Ovary (tissue), 9 donors: ENCODE results near the gene EXOC2. TPM values are rescaled to one million over a fixed set of nuclear protein-coding genes. Genes with fewer than 3 reads are reported as not detected.

ENCODE experiments used
- DNase-seq, 5 donors: peaks; one replicate each; pipeline ENCODE4 v3.0.0-alpha.2; 2019 to 2020
- H3K27ac ChIP-seq, 2 donors: fragments of 200-600 bp; one replicate each; pipeline versions ENCODE4 v1.5.1 to v1.8.0; 2019 to 2022
- H3K27me3 ChIP-seq: fragments of 200-600 bp; one replicate; pipeline ENCODE4 v1.8.0; 2022
- H3K36me3 ChIP-seq: fragments of 200-600 bp; sonication (generic); one replicate; pipeline ENCODE4 v1.5.1; 2019
- H3K4me1 ChIP-seq: one replicate; pipeline ENCODE4 v1.8.1; 2013; ENCODE audit warnings: mild to moderate bottlenecking, moderate library complexity; ENCODE audit not compliant: insufficient read depth
- H3K4me3 ChIP-seq: fragments of 200-600 bp; sonication (generic); one replicate; pipeline ENCODE4 v1.5.1; 2017
- H3K9me3 ChIP-seq, 2 donors: fragments of 200-600 bp in 1 of 2; sonication (generic) in 1 of 2; one replicate each; pipeline versions ENCODE4 v1.5.1 to v1.8.1; 2013 to 2019; ENCODE audit warnings: mild to moderate bottlenecking in 1 of 2, moderate library complexity in 1 of 2
- CTCF ChIP-seq, 3 donors: fragments of 450-650 bp in 2 of 3; fragments of 200-600 bp in 1 of 3; IDR thresholded peaks; one replicate each; pipeline versions ENCODE4 v1.5.1 to v1.8.0; 2016 to 2022; ENCODE audit warnings: antibody characterized with exemption in 3 of 3, mild to moderate bottlenecking in 1 of 3
- EP300 ChIP-seq: sonication (generic); formaldehyde crosslinking; IDR thresholded peaks from one replicate; pipeline ENCODE4 v1.6.1; 2017; ENCODE audit warnings: antibody characterized with exemption
- POLR2A ChIP-seq: fragments of 450-650 bp; IDR thresholded peaks from one replicate; pipeline ENCODE4 v1.6.1; 2017; ENCODE audit warnings: antibody characterized with exemption, mild to moderate bottlenecking, moderate library complexity
- WGBS, 3 donors: extraction: QIAGEN DNeasy Blood & Tissue Kit in 1 of 3; methylation state at CpG; one replicate each; pipeline versions ENCODE4 v1.1.5 to v1.1.7; 2013 to 2017; 5-methylcytosine and 5-hydroxymethylcytosine counted together
- intact Hi-C, 4 donors: fragments of 100-400 bp; cut with DNase I; formaldehyde crosslinking; loops; one replicate each; pipeline versions ENCODE4 v1.11.0 to v1.15.1; 2022 to 2023
- polyA plus RNA-seq, 2 donors: library from polyadenylated mRNA; stranded (reverse); fragments of 200-250 nt in 1 of 2; fragments of 350-450 nt in 1 of 2; fragmentation: Illumina TruSeq in 1 of 2; extraction: RNeasy Lipid Tissue Mini Kit (QIAGEN cat#74804) in 1 of 2; gene quantifications; one replicate each; pipeline ENCODE4 v1.2.3, GENCODE V29; 2013 to 2014
- total RNA-seq, 7 donors: library from RNA; depleted of rRNA in 2 of 7; stranded (reverse); fragments of >200 nt in 2 of 7; fragmentation: NEBNext Ultra II Directional in 3 of 7; extraction: Animal tissue kit (Norgen Biotek cat#: 25700) in 3 of 7; gene quantifications; one replicate each; pipeline versions ENCODE4 v1.1.0 to v1.2.4, GENCODE V29; 2016 to 2023
- donor health status: DM: no; HTN: no; CAD: no; lungs with moderate emphysema.
- donor health status: DM: no; HTN: no; CAD: no.
- donor health status: Bipolar disorder and iron deficiency.
- donor health status: DM: yes; HTN: yes; CAD: no.
- donor health status: DM: no; HTN: no; CAD: no.
- donor health status: DM: yes; HTN: yes; CAD: no.

Gene EXOC2
- total and polyA plus RNA-seq, 9 donors = 7.5 to 17.3 (median 14.2) TPM

- H3K36me3 ChIP-seq = no peaks in the 10 kb centered on the region
- no peak for TF ChIP-seq POLR2A
- TF ChIP-seq CTCF (IDR thresholded peaks at IDR 0.05) = no peak
- no peak for TF ChIP-seq EP300
- no peak overlapping the region for H3K27ac ChIP-seq
- no peaks in the 10 kb centered on the region for H3K4me1 ChIP-seq
- DNase-seq = no peak
- WGBS, 3 donors = 52 to 66% (median 61%) methylated on average over 9 of the region's 9 CpGs
- intact Hi-C loops = no loop called here
- H3K27me3 ChIP-seq = no peaks in the 10 kb centered on the region
- no peak overlapping the region for H3K4me3 ChIP-seq
- H3K9me3 ChIP-seq = no peaks in the 10 kb centered on the region
Measured at GRCh38 chr6:439641-440167, 253.2 kb downstream of the EXOC2 start.

DNA sequence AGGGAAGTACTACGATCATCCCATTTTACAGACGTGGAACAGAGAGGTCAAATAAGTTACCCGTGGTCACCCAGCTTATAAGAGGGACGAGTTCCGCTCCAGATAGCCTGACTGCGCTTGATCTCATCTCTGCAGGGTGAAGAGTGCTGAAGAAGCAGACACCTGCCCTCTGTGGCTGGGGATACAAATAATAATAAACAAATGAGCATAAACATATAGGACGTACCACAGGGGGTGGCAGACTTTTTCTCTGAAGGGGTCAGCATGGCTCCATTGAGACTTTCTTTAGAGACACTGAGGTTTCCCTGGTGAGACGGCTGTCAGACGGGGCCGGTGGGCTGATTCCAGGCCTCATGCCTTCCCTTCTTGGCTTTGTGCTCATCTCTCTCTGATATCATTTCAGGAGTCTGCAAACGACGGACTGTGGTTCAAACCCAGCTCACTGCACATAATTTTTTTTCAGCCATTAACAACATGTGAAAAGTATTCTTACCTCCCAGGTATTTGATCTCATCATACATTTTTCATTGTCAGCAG lies 254.2 kb downstream of the EXOC2 start:
- intact Hi-C loops = no loop called here
- H3K27me3 ChIP-seq = no peaks in the 10 kb centered on the region
- no peaks in the 10 kb centered on the region for H3K36me3 ChIP-seq
- TF ChIP-seq EP300 (no peak), POLR2A (no peak), CTCF (IDR thresholded peaks at IDR 0.05) (no peak)
- H3K9me3 ChIP-seq = no peaks in the 10 kb centered on the region
- no peak overlapping the region for H3K4me3 ChIP-seq
- WGBS, 3 donors = 69 to 71% (median 70%) methylated on average over 12 of the region's 12 CpGs
- no peak overlapping the region for H3K27ac ChIP-seq
- no peaks in the 10 kb centered on the region for H3K4me1 ChIP-seq
- DNase-seq = no peak

DNA sequence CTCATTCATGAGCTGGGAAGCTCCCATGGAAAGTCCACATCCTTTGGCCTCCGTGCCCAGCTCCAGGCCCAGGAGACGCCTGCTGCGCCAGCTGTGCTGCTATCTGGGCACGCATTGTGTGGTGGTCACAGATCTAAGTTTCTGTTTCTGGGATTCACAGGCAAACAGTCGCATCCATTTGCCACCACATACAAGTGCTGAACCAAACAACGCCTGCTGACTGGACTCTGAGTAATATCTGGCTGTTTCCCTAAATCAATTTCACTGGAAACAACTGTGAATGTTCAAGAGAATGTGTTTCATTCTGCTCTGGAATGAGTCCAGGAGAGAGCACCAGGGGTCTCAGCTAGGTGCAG lies 255.9 kb downstream of the EXOC2 start:
- 88 to 93% (median 92%) methylated on average over 6 of the region's 6 CpGs for WGBS, 3 donors
- no peaks in the 10 kb centered on the region for H3K27me3 ChIP-seq
- TF ChIP-seq EP300 (no peak), CTCF (IDR thresholded peaks at IDR 0.05) (no peak), POLR2A (no peak)

GRCh38 chr6:436308-437036 lies 256.5 kb downstream of the EXOC2 start:
- H3K36me3 ChIP-seq = no peaks in the 10 kb centered on the region
- H3K27me3 ChIP-seq = no peaks in the 10 kb centered on the region
- 68 to 85% (median 78%) methylated on average over 25 of the region's 25 CpGs for WGBS, 3 donors
- intact Hi-C loops = no loop called here
- TF ChIP-seq POLR2A = no peak
- no peak for TF ChIP-seq EP300
- no peak for TF ChIP-seq CTCF (IDR thresholded peaks at IDR 0.05)
- no peak overlapping the region for H3K27ac ChIP-seq
- no peak overlapping the region for H3K4me3 ChIP-seq
- DNase-seq = no peak
- no peaks in the 10 kb centered on the region for H3K4me1 ChIP-seq
- no peaks in the 10 kb centered on the region for H3K9me3 ChIP-seq

More for the DNA sequence above, 255.9 kb downstream of the EXOC2 start:
- intact Hi-C loops = no loop called here
- Histone ChIP-seq H3K4me3 (no peak overlapping the region), H3K36me3 (no peaks in the 10 kb centered on the region), H3K9me3 (no peaks in the 10 kb centered on the region), H3K4me1 (no peaks in the 10 kb centered on the region), H3K27ac (no peak overlapping the region)
- no peak for DNase-seq
